Stimulated activated CD8-positive, alpha-beta memory T cell treated with anti-CD3 and anti-CD28 coated beads, Interleukin-15, amount 100 ng/mL, for 1 hour (primary cell): ENCODE data around the gene ATP2C2.
"Not testable (repeated sequence)": the region's sequence is repeated elsewhere in the genome, so short reads cannot be mapped to it uniquely, and the experiment has no call there.

Experiments
- DNase-seq: peaks from one replicate; pipeline ENCODE4 v3.0.0-alpha.2; 2020; ENCODE audit warnings: low read depth

The ATP2C2 gene

GRCh38 chr16:84420556-84420955, 52.2 kb downstream of the ATP2C2 start:
- DNase-seq: not testable (repeated sequence)

DNA sequence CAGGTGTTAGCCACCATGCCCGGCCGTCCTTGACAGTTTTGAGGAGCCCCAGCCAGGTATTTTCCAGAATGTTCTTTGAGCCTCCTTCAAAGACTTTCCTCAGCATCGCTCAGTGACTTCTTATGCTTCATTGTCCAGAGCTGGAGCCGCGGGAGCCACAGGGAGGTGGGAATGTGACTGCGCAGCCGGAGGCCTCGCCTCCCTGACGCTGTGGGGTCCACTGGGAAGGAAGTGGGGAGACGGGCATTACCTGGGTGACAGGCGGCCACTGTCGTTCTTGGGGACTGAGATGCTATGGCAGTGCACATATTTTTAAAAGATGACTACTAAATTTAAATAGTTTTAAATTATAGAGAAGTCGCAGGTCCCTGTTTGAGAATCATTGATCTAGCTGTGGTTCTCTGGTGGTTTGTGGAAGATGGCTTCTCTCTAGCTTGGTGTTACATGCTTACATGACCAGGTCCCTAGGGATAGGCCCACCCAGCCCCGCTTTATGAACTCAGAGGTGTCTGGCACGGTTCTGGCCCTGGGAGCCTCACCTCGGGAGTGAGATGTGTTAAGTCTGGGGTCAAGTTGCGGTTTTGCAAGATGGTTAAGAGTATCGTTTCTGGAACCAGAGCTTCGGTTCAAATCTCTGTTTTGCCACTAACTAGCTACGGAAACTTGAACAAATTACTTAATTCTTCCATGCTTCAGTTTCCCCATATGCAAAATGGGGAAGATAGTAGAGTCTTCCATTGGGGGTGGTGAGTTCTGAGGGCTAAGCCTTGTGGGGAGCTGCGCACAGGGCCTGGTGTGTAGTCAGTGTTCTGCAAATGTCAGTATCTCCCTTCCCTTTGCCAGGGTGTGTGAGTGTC, 53.0 kb downstream of the ATP2C2 start:
- DNase-seq: no peak

GRCh38 chr16:84421938-84422220, 53.5 kb downstream of the ATP2C2 start:
- no peak for DNase-seq

DNA sequence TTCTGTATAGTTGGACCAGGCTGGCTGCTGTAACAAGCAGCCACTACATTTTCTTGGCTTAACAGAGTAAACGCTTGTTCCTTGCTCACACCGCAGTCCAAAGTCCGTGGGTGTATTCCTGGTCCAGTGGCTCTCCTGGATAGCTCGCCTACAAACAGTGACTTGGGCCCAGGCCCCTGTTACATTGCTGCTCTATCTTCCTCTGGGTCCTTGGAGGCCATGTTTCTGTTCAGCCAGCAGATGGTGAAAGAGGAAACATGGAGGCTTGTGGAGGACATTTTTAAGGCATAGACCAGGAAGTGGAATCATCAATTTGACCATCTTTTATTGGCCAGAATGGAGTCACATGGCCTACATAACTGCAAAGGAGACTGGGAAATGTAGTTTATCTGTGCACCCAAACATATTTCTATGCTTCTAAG, 55.1 kb downstream of the ATP2C2 start:
- no peak for DNase-seq

DNA sequence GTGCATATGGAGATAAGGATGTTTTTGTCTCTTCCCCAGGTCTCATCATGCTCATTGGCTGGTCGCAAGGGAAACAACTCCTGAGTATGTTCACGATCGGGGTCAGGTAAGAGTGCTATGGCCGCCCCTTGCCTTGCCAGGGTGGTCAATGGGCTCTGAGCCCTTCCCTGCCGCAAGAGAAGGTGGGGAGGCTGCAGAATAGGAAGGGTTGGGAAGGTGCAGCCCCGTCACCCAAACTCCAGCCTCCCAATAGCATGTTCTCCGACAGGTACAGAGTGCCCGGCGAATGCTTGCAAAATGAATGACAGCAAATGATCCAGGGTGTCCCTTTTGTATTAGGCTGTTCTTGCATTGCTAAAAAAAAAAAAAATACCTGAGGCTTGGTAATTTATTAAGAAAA, 57.4 kb downstream of the ATP2C2 start:
- no peak for DNase-seq

DNA sequence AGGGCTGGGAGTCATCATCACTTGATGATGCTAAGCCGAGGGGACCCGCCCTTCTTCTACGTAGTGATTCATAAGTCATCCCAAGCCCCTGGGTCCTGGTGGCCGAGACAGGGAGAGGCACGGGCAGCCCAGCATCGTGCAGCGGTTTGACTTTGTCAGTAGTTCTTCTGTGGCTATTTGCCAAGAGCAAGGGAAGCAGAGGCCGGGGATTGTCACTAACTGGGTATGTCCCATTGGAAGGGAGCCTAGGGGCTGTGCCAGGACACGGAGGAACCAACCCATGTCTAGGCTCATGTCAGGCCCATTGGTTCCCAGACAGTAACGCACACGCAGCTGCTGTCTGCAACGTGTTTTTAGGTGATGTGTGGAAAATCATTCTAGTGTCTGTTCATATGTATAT, 58.5 kb downstream of the ATP2C2 start:
- no peak for DNase-seq

- no peak for DNase-seq
Measured at GRCh38 chr16:84427553-84427952, 59.2 kb downstream of the ATP2C2 start.

GRCh38 chr16:84430860-84431259, 62.5 kb downstream of the ATP2C2 start:
- no peak for DNase-seq

- no peak for DNase-seq
Measured at GRCh38 chr16:84434800-84435199, 66.5 kb downstream of the ATP2C2 start.

GRCh38 chr16:84436196-84436595, 67.9 kb downstream of the ATP2C2 start:
- no peak for DNase-seq

DNA sequence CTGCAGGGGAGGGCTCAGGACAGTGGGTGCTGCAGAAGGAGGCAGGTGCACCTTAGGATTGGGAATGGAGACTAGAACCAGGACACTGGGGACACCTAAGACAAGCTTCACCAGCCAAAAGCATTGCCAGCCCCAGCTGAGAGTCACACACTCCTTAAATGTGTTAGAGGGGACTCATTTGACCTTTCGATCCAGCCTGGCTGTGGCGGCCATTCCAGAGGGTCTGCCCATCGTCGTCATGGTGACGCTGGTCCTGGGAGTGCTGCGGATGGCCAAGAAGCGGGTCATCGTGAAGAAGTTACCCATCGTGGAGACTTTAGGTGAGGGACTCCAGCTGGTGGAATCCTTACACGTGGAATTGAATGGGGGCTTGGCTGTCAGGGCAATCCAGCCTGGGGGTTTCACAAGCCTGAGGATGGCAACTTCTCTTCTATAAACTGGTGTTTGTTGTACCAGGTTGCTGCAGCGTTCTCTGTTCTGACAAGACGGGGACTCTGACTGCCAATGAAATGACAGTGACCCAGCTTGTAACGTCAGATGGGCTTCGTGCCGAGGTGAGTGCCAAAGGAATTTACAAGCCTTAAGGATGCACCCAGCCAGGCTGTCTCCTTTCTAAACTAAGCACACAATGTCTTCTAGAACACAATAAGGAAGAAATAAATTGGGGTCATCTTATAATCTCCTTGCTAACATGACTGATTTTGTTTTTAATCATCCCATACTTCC, 70.8 kb downstream of the ATP2C2 start:
- DNase-seq: no peak

GRCh38 chr16:84442416-84443145, 74.2 kb downstream of the ATP2C2 start:
- no peak for DNase-seq

DNA sequence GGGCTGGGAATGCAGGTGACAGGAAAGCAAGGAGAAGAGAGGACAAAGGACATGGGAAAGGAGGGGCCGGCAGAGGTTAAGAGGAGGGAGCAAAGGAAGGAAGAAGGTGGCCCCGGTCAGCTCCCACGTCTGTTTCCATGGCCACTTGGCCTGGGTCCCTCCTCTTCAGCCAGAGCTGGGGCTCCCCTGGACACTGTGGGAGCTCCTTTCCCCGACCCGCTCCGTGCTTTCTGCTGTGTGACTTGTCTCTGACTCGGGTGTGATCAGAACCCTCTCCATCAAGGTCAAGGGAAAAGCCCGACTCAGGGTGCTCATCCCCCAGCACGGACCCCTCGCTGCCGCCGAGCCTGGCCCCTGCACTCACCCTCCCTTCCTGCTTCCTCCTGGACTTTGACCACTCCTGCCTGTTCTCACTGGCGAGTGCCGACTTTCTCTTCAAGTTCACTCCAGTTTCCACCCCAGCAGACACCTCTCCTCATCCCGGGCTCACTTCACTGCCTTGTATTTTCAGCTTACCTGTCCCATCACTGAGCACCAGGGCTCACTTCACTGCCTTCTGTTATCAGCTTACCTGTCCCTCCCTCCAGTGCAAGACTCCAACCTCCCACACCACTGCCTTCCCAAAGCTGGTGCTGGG, 74.9 kb downstream of the ATP2C2 start:
- no peak for DNase-seq

DNA sequence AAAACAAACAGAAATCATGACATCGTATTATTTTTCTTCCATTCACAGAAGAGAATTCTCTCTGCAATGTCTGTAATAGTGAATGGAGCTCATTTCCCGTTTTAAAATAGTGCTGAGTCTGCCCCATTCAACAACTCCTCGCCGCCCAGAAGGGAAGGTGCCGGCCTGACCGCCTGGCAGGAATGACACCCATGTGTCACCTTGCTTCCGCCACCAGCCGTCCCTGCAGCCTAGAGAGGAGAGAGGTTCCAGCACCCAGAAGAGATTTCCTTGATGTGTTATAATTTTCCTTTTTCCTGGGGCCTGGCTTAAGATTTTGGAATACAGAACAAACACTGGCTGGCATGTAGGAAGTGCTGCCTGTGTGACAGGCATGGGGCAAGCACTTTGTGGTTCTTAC, 76.1 kb downstream of the ATP2C2 start:
- DNase-seq: no peak

- no peak for DNase-seq
Measured at GRCh38 chr16:84446084-84446483, 77.7 kb downstream of the ATP2C2 start.

DNA sequence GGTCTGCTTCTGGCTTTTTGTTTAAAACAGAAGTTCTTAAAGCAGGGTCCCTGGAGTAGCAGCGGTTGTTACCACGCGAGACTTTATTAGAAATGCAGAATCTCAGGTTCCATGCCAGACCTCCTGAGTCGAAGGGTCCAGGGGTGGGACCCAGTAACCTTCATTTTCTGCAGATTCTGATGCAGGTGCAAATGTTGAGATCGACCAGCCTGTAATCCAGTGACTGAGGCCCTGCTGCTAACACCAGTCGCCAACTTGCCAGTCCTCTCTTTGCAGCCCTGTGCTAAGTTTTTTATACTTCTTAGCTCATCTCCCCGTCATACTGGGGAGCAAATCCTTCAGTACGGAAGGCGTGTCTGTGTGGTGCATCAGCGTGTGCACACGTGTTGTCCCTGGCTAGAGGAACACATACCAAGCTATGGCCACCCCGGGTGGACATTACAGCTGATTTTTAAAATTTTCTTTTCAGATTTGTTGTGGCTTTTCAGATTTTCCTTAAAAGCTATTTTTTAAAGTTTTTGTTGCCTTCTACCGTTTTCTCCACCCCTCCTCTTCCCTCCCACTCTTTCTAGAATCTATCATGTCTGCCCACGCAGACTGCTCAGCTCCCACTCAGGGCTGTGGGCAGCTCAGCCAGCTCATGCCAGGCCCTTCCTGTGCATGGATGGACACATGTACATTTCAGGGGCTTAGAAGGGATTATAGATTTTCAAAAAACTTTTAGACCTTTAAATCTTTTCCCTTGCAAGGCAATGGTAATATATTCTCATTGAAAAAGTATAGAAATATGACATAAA, 78.5 kb downstream of the ATP2C2 start:
- no peak for DNase-seq

GRCh38 chr16:84448444-84448843, 80.1 kb downstream of the ATP2C2 start:
- no peak for DNase-seq

GRCh38 chr16:84449156-84450140, 81.1 kb downstream of the ATP2C2 start:
- DNase-seq: no peak

DNA sequence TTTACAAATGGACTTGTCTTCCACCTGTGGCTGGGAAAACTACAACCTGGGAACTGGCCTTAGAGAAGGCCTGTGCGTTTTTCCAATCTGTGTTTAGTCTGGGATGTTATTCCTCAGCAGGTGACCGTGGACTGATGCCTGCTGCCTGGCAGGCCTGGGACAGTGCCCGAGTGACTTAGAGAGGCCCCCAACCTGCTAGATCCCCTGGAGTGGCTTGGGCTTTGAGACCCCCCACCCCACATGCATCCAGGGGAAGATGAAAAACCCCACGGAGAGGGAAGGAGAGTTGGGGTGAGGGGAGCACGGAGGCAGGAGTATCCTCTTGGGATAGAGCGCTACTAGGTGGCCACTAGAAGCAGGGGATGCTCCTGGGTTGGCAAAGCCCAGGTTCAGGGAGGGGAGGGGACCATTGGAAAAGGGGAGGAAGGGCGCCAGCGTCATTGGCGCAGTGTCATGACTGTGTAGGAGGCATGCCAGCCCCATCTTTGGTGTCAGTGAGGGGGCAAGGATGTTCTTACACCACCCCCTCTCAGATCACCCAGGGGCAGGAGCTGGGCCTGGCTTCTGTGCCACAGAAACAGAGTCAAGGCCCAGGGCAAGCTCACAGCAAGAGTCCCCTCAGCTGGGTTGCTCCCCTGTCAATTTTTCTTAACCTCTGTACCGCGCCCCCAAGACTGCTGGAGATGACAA, 82.0 kb downstream of the ATP2C2 start:
- no peak for DNase-seq
